Mucosa of descending colon (tissue), 3 donors: ENCODE data around the gene BCL11B. TPM values are rescaled to one million over a fixed set of nuclear protein-coding genes. Genes with fewer than 3 reads are reported as not detected.
A peak's percentile ranks its signal among the peaks of the same experiment; 100 is the strongest.

Experiments
- ATAC-seq: fragments of 200-7000 bp; cut with Tn5 transposase; one replicate; pipeline ENCODE4 v1.9.1; 2020; ENCODE audit warnings: mild to moderate bottlenecking, moderate library complexity
- DNase-seq, 3 donors: peaks; one replicate each; pipeline ENCODE4 v3.0.0-alpha.2; 2020
- H3K36me3 ChIP-seq: fragments of 200-600 bp; one replicate; pipeline ENCODE4 v1.8.0; 2021; ENCODE audit warnings: low read depth, mild to moderate bottlenecking
- H3K4me1 ChIP-seq: fragments of 200-600 bp; one replicate; pipeline ENCODE4 v1.8.0; 2021; ENCODE audit warnings: low read depth, mild to moderate bottlenecking
- H3K4me3 ChIP-seq: fragments of 200-600 bp; one replicate; pipeline ENCODE4 v1.8.0; 2021; ENCODE audit warnings: mild to moderate bottlenecking
- H3K9me3 ChIP-seq: fragments of 200-600 bp; one replicate; pipeline ENCODE4 v1.8.0; 2021; ENCODE audit warnings: mild to moderate bottlenecking
- CTCF ChIP-seq: fragments of 200-600 bp; IDR thresholded peaks from one replicate; pipeline ENCODE4 v1.8.0; 2022; ENCODE audit warnings: antibody characterized with exemption, mild to moderate bottlenecking
- intact Hi-C, 2 donors: fragments of 100-400 bp; cut with DNase I in 1 of 2; cut with micrococcal nuclease in 1 of 2; formaldehyde crosslinking; loops; one replicate each; pipeline versions ENCODE4 v1.11.0 to v1.11.1; 2022; cut with DNase I, micrococcal nuclease
- total RNA-seq, 3 donors: library from RNA; stranded (reverse); fragmentation: NEBNext Ultra II Directional in 2 of 3; extraction: Animal tissue kit (Norgen Biotek cat#: 25700) in 2 of 3; gene quantifications; one replicate each; pipeline versions ENCODE4 v1.2.1 to v1.2.4, GENCODE V29; 2021 to 2023
- donor health status: DM: no; HTN: no; CAD: no; lungs with moderate emphysema.
- donor health status: DM: no; HTN: no; CAD: no.
- donor health status: DM: no; HTN: yes; CAD: no.

The BCL11B gene
- total RNA-seq, 3 donors from 2014 or later: 2.5 to 5.6 (median 4.9) TPM

GRCh38 chr14:99213101-99213500 lies 58.9 kb downstream of the BCL11B start:
- H3K4me3 ChIP-seq: no peak overlapping the region
- no peak for TF ChIP-seq CTCF
- H3K4me1 ChIP-seq: no peaks in the 10 kb centered on the region
- ATAC-seq: no peak
- no peaks in the 10 kb centered on the region for H3K36me3 ChIP-seq
- DNase-seq: no peak
- intact Hi-C loops: no loop called here
- no peaks in the 10 kb centered on the region for H3K9me3 ChIP-seq

GRCh38 chr14:99212646-99213045 lies 59.4 kb downstream of the BCL11B start:
- DNase-seq: no peak
- no peaks in the 10 kb centered on the region for H3K36me3 ChIP-seq
- no peak for ATAC-seq
- TF ChIP-seq CTCF: no peak
- no peak overlapping the region for H3K4me3 ChIP-seq
- no peaks in the 10 kb centered on the region for H3K4me1 ChIP-seq
- H3K9me3 ChIP-seq: no peaks in the 10 kb centered on the region
- intact Hi-C loops: no loop called here

- no peaks in the 10 kb centered on the region for H3K9me3 ChIP-seq
- H3K36me3 ChIP-seq: no peaks in the 10 kb centered on the region
- ATAC-seq (no peak), DNase-seq (no peak)
- no peaks in the 10 kb centered on the region for H3K4me1 ChIP-seq
- intact Hi-C loops: no loop called here
- TF ChIP-seq CTCF: no peak
- H3K4me3 ChIP-seq: no peak overlapping the region
Measured at GRCh38 chr14:99212199-99212598, 59.8 kb downstream of the BCL11B start.

GRCh38 chr14:99211410-99211809 lies 60.6 kb downstream of the BCL11B start:
- ATAC-seq (no peak), DNase-seq (no peak)
- H3K9me3 ChIP-seq: no peaks in the 10 kb centered on the region
- no peak overlapping the region for H3K4me3 ChIP-seq
- H3K4me1 ChIP-seq: no peaks in the 10 kb centered on the region
- H3K36me3 ChIP-seq: no peaks in the 10 kb centered on the region
- TF ChIP-seq CTCF: no peak
- intact Hi-C loops: no loop called here

- no peak overlapping the region for H3K4me3 ChIP-seq
- DNase-seq (peak in 1 of 3 donors; percentile 18), ATAC-seq (no peak)
- TF ChIP-seq CTCF: no peak
- H3K9me3 ChIP-seq: no peaks in the 10 kb centered on the region
- intact Hi-C loops: no loop called here
- H3K4me1 ChIP-seq: no peaks in the 10 kb centered on the region
- no peaks in the 10 kb centered on the region for H3K36me3 ChIP-seq
Measured at GRCh38 chr14:99210333-99210732, 61.7 kb downstream of the BCL11B start.

- Histone ChIP-seq H3K9me3 (no peaks in the 10 kb centered on the region), H3K36me3 (no peaks in the 10 kb centered on the region), H3K4me3 (no peak overlapping the region), H3K4me1 (no peaks in the 10 kb centered on the region)
- DNase-seq (peak in 1 of 3 donors; percentile 26), ATAC-seq (no peak)
- intact Hi-C loops: no loop called here
- TF ChIP-seq CTCF: no peak
Measured at GRCh38 chr14:99209409-99209808, 62.6 kb downstream of the BCL11B start.
